Tibial nerve (tissue), 4 donors: ENCODE measurements around the gene UQCR11. TPM values are rescaled to one million over a fixed set of nuclear protein-coding genes. Genes with fewer than 3 reads are reported as not detected.

Source experiments
- DNase-seq, 2 donors: peaks; one replicate each; pipeline ENCODE4 v3.0.0-alpha.2; 2019; ENCODE audit warnings: low spot score in 2 of 2
- H3K27ac ChIP-seq, 4 donors: fragments of 200-600 bp; sonication (generic) in 3 of 4; one replicate each; pipeline ENCODE4 v1.5.1; 2017 to 2019; ENCODE audit warnings: mild to moderate bottlenecking in 1 of 4
- H3K27me3 ChIP-seq, 2 donors: fragments of 200-600 bp; sonication (generic) in 1 of 2; one replicate each; pipeline versions ENCODE4 v1.5.1 to v1.6.0; 2017 to 2019
- H3K36me3 ChIP-seq, 3 donors: fragments of 200-600 bp; sonication (generic); one replicate each; pipeline ENCODE4 v1.5.1; 2018 to 2019
- H3K4me1 ChIP-seq, 4 donors: fragments of 200-600 bp; sonication (generic) in 3 of 4; one replicate each; pipeline ENCODE4 v1.5.1; 2017 to 2019
- H3K4me3 ChIP-seq, 4 donors: fragments of 200-600 bp; sonication (generic) in 3 of 4; one replicate each; pipeline ENCODE4 v1.5.1; 2017 to 2019; ENCODE audit warnings: mild to moderate bottlenecking in 1 of 4, moderate library complexity in 1 of 4
- H3K9me3 ChIP-seq, 4 donors: fragments of 200-600 bp; sonication (generic) in 3 of 4; one replicate each; pipeline ENCODE4 v1.5.1; 2017 to 2019
- EP300 ChIP-seq, 2 donors: sonication (generic); formaldehyde crosslinking; IDR thresholded peaks; one replicate each; pipeline ENCODE4 v1.6.1; 2017; ENCODE audit warnings: antibody characterized with exemption in 2 of 2, mild to moderate bottlenecking in 1 of 2
- POLR2A ChIP-seq, 2 donors: fragments of 450-650 bp; IDR thresholded peaks; one replicate each; pipeline ENCODE4 v1.6.1; 2017; ENCODE audit warnings: antibody characterized with exemption in 2 of 2, mild to moderate bottlenecking in 2 of 2, moderate library complexity in 2 of 2
- WGBS, 2 donors: methylation state at CpG; one replicate each; pipeline ENCODE4 v1.1.5; 2018; 5-methylcytosine and 5-hydroxymethylcytosine counted together
- total RNA-seq, 4 donors: library from RNA; depleted of rRNA; stranded (reverse); fragments of >200 nt; gene quantifications; one replicate each; pipeline ENCODE4 v1.1.0, GENCODE V29; 2016
- TF ChIP-seq, protein P1 (sequence below), 5 experiments: fragments of 200-600 bp in 3 of 5; fragments of 450-650 bp in 2 of 5; sonication (generic) in 3 of 5; IDR thresholded peaks; one replicate each; pipeline ENCODE4 v1.5.1; 2016 to 2019; ENCODE audit warnings: antibody characterized with exemption in 5 of 5, mild to moderate bottlenecking in 3 of 5, moderate library complexity in 2 of 5

UQCR11 gene
- total RNA-seq, 4 donors from 2014 or later: 58.8 to 95.7 (median 66.0) TPM

DNA sequence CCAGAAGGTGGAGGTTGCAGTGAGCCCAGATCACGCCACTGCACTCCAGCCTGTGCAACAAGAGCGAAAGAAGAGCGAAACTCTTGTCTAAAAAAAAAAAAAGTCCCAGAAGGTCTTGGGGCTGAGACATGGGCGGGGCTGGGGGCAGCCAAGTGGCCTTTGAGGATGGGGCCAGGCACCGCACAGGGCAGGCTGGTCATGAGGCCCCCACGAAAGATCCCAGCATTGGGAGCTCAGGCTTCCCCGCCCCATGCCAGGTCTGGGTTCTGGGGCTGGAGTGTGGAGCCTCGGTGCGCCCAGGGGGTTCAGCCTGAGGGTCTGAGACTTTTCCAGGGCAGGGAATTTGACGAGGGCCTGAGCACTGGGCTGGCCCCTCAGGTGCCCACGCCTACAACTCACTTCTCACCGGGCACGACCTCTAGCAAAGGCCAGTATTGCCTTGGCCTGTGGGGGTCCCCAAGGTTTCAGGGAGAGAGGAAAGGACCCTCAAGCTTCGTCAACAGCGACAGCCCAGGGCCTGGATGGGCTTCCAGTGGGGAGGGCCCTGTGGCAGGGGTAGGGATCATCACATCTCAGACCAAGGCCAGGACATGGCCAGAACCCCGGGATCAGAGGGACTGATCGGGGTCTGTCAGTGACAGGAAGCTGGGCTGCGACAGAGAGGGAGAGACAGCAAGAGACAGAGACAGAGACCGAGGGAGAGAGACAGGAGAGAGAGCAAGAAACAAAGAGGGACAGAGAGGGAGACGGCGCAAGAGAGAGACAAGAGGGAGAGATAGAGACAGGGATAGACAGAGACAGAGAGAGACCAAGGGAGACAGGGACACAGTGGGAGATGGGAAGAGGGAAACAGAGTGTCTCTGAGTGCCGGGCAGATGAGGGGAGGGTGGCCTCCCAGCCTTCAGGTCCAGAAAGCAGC is 29.7 kb downstream of the UQCR11 start:
- no peaks in the 10 kb centered on the region for H3K9me3 ChIP-seq
- H3K36me3 ChIP-seq: peaks cover 0 to 47% (median 18%) of the 10 kb centered on the region in 3 donors
- TF ChIP-seq, protein P1, sequence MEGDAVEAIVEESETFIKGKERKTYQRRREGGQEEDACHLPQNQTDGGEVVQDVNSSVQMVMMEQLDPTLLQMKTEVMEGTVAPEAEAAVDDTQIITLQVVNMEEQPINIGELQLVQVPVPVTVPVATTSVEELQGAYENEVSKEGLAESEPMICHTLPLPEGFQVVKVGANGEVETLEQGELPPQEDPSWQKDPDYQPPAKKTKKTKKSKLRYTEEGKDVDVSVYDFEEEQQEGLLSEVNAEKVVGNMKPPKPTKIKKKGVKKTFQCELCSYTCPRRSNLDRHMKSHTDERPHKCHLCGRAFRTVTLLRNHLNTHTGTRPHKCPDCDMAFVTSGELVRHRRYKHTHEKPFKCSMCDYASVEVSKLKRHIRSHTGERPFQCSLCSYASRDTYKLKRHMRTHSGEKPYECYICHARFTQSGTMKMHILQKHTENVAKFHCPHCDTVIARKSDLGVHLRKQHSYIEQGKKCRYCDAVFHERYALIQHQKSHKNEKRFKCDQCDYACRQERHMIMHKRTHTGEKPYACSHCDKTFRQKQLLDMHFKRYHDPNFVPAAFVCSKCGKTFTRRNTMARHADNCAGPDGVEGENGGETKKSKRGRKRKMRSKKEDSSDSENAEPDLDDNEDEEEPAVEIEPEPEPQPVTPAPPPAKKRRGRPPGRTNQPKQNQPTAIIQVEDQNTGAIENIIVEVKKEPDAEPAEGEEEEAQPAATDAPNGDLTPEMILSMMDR (IDR thresholded peaks at IDR 0.05): no peak
- TF ChIP-seq EP300 (IDR thresholded peaks at IDR 0.05) (no peak), POLR2A (IDR thresholded peaks at IDR 0.05) (no peak)
- DNase-seq: no peak
- no peaks in the 10 kb centered on the region for H3K4me1 ChIP-seq
- WGBS, 2 donors: 77 to 82% methylated on average over 16 to 22 of the region's 22 CpGs
- no peak overlapping the region for H3K4me3 ChIP-seq
- no peaks in the 10 kb centered on the region for H3K27me3 ChIP-seq
- H3K27ac ChIP-seq: no peak overlapping the region

DNA sequence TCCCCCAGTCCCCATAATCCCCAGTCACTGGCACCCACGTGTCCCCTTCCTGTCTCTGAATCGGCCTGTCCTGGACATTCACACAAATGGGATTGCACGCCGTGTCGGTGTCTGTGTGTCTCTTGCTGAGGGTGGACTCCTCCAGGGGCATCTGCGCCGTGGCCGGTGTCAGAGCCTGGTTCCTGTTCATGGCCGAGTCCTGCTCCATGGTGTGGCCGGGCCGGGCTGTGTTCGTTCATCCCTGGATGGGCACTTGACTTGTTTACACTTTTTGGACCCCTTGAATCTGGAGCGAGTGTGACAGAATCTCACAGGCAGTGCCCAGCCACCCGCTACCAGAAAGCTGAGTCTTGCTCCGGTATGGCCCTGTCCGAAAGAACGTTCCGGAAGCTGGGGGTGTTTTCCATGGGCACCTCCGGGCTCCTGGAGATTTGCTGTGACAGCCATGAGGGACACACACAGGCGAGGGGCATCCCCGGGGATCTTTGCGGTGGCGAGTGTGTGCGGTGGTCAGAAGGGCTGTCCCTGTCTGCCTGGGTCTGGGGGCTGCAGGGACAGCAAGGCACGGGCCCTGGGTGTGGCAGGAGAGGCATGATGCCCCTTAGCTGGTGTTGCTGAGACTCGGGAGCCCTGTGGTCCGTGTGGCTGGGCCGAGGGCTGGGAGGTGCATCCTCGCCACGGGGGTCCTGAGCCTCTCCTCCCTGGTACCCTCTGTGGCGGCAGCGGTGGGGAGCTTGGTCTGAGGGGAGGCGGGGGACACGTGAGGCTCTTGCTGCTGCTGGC is 30.7 kb downstream of the UQCR11 start:
- H3K4me3 ChIP-seq: no peak overlapping the region
- WGBS, 2 donors: 81 to 87% methylated on average over 31 to 33 of the region's 34 CpGs
- H3K4me1 ChIP-seq: no peaks in the 10 kb centered on the region
- no peaks in the 10 kb centered on the region for H3K27me3 ChIP-seq
- peaks cover 0 to 36% (median 13%) of the 10 kb centered on the region in 3 donors for H3K36me3 ChIP-seq
- TF ChIP-seq EP300 (IDR thresholded peaks at IDR 0.05) (no peak), POLR2A (IDR thresholded peaks at IDR 0.05) (no peak)
- TF ChIP-seq, protein P1 (IDR thresholded peaks at IDR 0.05): no peak
- H3K27ac ChIP-seq: no peak overlapping the region
- H3K9me3 ChIP-seq: no peaks in the 10 kb centered on the region
- DNase-seq: no peak

DNA sequence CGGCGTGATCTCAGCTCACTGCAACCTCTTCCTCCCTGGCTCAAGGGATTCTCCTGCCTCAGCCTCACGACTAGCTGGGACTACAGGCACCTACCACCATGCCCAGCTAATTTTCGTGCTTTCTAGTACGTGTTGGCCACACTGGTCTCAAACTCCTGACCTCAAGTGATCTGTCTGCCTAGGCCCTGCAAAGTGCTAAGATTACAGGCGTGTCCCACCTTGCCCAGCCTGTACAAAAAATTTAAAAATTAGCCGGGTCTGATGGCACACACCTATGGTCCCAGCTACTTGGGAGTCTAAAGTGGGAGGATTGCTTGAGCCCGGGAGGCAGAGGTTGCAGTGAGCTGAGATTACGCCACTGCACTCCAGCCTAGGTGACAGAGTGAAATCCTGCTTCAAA is 32.5 kb downstream of the UQCR11 start:
- H3K27ac ChIP-seq: no peak overlapping the region
- 85 to 87% methylated on average over 9 of the region's 9 CpGs for WGBS, 2 donors
- TF ChIP-seq EP300 (IDR thresholded peaks at IDR 0.05) (no peak), POLR2A (IDR thresholded peaks at IDR 0.05) (no peak)
- TF ChIP-seq, protein P1 (IDR thresholded peaks at IDR 0.05): no peak
- peaks cover 0 to 19% (median 10%) of the 10 kb centered on the region in 3 donors for H3K36me3 ChIP-seq
- H3K9me3 ChIP-seq: no peaks in the 10 kb centered on the region
- peaks cover 0 to 8% (median 6%) of the 10 kb centered on the region in 4 donors for H3K4me1 ChIP-seq
- no peak overlapping the region for H3K4me3 ChIP-seq
- no peaks in the 10 kb centered on the region for H3K27me3 ChIP-seq
- no peak for DNase-seq

DNA sequence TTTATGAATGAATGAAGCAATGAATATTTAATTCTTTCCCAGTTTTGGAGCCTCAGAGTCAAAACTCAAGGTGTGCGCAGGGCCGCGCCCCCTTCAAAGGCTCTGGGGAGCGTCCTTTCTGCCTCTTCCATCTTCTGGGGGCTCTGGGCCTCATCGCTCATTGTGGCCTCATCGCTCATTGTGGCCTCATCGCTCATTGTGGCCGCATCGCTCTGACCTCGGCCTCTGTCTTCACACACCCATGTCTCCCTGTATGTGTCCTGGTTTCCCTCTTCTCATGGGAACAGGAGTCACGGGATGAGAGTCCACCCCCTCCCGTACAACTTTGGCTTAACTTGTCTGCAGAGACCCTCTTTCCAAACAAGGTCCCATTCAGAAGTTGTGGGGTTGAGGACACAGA is 33.9 kb downstream of the UQCR11 start:
- no peak for TF ChIP-seq EP300 (IDR thresholded peaks at IDR 0.05)
- TF ChIP-seq, protein P1 (IDR thresholded peaks at IDR 0.05): no peak
- no peak for TF ChIP-seq POLR2A (IDR thresholded peaks at IDR 0.05)
- no peak for DNase-seq
- Histone ChIP-seq H3K36me3 (peaks cover 0 to 4% (median 0%) of the 10 kb centered on the region in 3 donors), H3K27me3 (no peaks in the 10 kb centered on the region), H3K4me1 (peaks cover 0 to 11% (median 9%) of the 10 kb centered on the region in 4 donors), H3K27ac (no peak overlapping the region), H3K4me3 (no peak overlapping the region), H3K9me3 (no peaks in the 10 kb centered on the region)
- WGBS, 2 donors: 77 to 80% methylated on average over 12 of the region's 12 CpGs
